ENCODE results near the gene CYP4A11.
"Not testable (repeated sequence)": the region's sequence is repeated elsewhere in the genome, so short reads cannot be mapped to it uniquely, and the experiment has no call there.

Gene CYP4A11

DNA sequence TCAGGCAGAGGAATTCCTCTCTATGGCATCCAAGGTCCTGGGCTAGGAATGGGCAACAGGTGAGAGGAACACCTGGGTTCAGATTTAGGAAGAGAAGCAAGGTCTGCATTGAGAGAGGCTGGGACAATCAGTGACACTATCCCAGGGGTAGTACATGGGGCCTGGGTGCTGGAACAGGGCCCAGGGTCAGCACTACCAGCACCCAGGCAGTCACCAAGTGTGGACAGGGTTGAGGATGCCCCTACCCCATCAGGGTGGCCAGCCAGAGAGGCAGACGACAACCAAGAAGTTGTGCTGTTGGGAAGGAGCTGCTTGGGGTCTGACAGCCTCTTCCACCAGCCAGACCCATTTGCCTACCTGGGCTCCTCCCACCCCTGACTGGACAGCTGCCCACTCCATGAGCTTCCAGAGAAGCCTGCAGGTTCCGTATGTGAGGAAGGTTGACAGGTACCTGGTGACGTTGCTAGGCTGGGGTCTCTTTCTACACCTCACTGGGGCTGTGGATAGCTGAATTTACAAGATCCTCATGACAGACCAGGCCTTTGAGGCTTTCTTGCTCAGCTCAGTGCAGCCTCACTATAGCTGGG is 13.9 kb downstream of the CYP4A11 start:
- no peak for DNase-seq (ENCODE audit: low spot score)

DNA sequence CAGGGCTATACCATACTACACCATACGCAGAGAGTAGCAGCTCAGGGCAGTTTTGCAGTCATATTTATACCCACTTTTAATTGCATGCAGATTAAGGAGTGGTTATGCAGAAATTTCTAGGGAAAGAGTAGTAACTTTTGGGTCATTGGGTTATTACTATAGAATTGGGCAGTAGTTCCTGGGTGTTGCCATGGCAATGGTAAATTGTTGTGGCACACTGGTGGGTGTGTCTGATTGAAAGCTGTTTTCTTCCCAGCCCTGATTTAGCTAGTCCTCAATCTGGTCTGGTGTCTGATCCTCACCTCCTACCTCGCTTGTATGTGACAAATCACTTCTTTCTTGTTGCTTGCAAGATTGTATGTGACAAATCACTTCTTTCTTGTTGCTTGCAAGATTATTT is 30.5 kb downstream of the CYP4A11 start:
- no peak for DNase-seq (ENCODE audit: low spot score)

DNA sequence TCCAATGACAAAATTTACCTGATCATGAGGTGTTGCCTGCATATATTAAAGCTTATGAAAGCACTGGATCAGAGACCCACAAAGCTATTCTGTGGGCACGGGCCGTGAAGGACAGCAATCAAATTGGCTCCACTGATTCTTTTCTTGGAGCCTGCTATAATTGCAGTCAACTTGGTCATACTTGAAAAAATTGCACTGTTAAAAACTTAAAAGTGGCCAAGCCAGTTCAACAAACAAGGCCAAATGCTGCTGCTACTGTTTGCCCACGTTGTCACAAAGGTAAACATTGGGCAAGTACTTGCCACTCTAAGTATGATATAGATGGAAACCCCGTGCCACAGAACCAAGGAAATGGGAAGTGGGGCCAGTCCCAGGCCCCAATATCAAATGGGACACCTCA is 37.8 kb downstream of the CYP4A11 start:
- no peak for DNase-seq (ENCODE audit: low spot score)

- no peak for DNase-seq (ENCODE audit: low spot score)
Measured at GRCh38 chr1:46900401-46900800, 40.9 kb downstream of the CYP4A11 start.

DNA sequence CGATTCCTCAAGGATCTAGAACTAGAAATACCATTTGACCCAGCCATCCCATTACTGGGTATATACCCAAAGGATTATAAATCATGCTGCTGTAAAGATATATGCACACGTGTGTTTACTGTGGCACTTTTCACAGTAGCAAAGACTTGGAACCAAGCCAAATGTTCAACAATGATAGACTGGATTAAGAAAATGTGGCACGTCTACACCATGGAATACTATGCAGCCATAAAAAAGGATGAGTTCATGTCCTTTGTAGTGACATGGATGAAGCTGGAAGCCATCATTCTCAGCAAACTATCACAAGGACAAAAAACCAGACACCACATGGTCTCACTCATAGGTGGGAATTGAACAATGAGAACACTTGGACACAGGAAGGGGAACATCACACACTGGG is 59.6 kb downstream of the CYP4A11 start:
- not testable (repeated sequence) for DNase-seq (ENCODE audit: low spot score)

Small RNAs within 50 kb of the gene (small RNA-seq; reads per million reads assigned to genes)
- 0 reads per million in 2 experiments for gene CYP4A26P

Measured in SK-N-DZ (cell line).